Measurements from ENCODE around the gene CROCC.
"Not testable (repeated sequence)": the region's sequence is repeated elsewhere in the genome, so short reads cannot be mapped to it uniquely, and the experiment has no call there.

CROCC gene

GRCh38 chr1:16898298-16898697, 23.4 kb upstream of the CROCC start:
- not testable (repeated sequence) for H3K36me3 Mint-ChIP-seq (ENCODE audit: low read depth); DNase-seq; H3K27ac Mint-ChIP-seq; H3K9me3 Mint-ChIP-seq; H3K4me3 Mint-ChIP-seq; H3K27me3 Mint-ChIP-seq (ENCODE audit: low read depth, poor library complexity)
- H3K4me1 Mint-ChIP-seq, result peaks cover 58% of the 10 kb centered on the region

GRCh38 chr1:16899020-16899419, 22.7 kb upstream of the CROCC start:
- H3K27ac Mint-ChIP-seq, H3K9me3 Mint-ChIP-seq: not testable (repeated sequence)

GRCh38 chr1:16900751-16901150, 21.0 kb upstream of the CROCC start:
- H3K9me3 Mint-ChIP-seq, result no peaks in the 10 kb centered on the region
- H3K27ac Mint-ChIP-seq, result no peak overlapping the region
- no peak for DNase-seq
- H3K27me3 Mint-ChIP-seq (ENCODE audit: low read depth, poor library complexity), result peaks cover 3% of the 10 kb centered on the region
- TF ChIP-seq CTCF (IDR thresholded peaks at IDR 0.05), result peak; percentile 5
- H3K4me1 Mint-ChIP-seq, result peaks cover 49% of the 10 kb centered on the region
- no peak overlapping the region for H3K4me3 Mint-ChIP-seq
- H3K36me3 Mint-ChIP-seq (ENCODE audit: low read depth), result no peaks in the 10 kb centered on the region

More at GRCh38 chr1:16899020-16899419, 22.7 kb upstream of the CROCC start:
- H3K36me3 Mint-ChIP-seq (ENCODE audit: low read depth); DNase-seq; H3K27me3 Mint-ChIP-seq (ENCODE audit: low read depth, poor library complexity); H3K4me3 Mint-ChIP-seq: not testable (repeated sequence)
- peaks cover 60% of the 10 kb centered on the region for H3K4me1 Mint-ChIP-seq

- H3K27ac Mint-ChIP-seq; H3K36me3 Mint-ChIP-seq (ENCODE audit: low read depth); H3K4me3 Mint-ChIP-seq; H3K9me3 Mint-ChIP-seq; DNase-seq; H3K27me3 Mint-ChIP-seq (ENCODE audit: low read depth, poor library complexity): not testable (repeated sequence)
- peaks cover 46% of the 10 kb centered on the region for H3K4me1 Mint-ChIP-seq
Observed at GRCh38 chr1:16901371-16901770, 20.4 kb upstream of the CROCC start.

GRCh38 chr1:16903054-16903453, 18.7 kb upstream of the CROCC start:
- Mint-ChIP-seq H3K4me1 (peaks cover 32% of the 10 kb centered on the region), H3K27me3 (ENCODE audit: low read depth, poor library complexity) (peaks cover 3% of the 10 kb centered on the region), H3K27ac (peak overlapping the region; percentile 85), H3K36me3 (ENCODE audit: low read depth) (no peaks in the 10 kb centered on the region), H3K9me3 (peaks cover 7% of the 10 kb centered on the region), H3K4me3 (peak overlapping the region; percentile 36)
- no peak for DNase-seq
- TF ChIP-seq CTCF (IDR thresholded peaks at IDR 0.05), result no peak

DNA sequence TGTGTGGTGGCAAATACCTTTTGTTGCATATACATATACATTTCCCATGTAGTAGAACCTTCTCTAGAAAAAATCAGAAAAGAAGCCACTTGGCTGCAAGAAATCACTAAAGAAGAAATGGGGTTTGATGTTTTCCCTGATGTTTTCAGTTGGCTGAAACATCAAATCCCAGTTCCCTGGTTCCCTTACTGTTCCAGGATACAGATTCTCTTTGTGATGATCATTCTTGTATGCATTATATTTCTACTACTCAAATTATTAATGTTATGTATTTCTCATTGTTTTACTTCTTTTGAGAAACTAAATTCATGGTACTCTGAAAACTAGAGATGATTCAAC, 18.3 kb upstream of the CROCC start:
- TF ChIP-seq CTCF (IDR thresholded peaks at IDR 0.05), result no peak
- no peak for DNase-seq
- Mint-ChIP-seq H3K9me3 (peaks cover 7% of the 10 kb centered on the region), H3K27me3 (ENCODE audit: low read depth, poor library complexity) (peaks cover 3% of the 10 kb centered on the region), H3K27ac (peak overlapping the region; percentile 95), H3K4me3 (no peak overlapping the region), H3K36me3 (ENCODE audit: low read depth) (no peaks in the 10 kb centered on the region), H3K4me1 (peaks cover 31% of the 10 kb centered on the region)

- H3K36me3 Mint-ChIP-seq (ENCODE audit: low read depth), result no peaks in the 10 kb centered on the region
- peaks cover 32% of the 10 kb centered on the region for H3K4me1 Mint-ChIP-seq
- no peak overlapping the region for H3K27ac Mint-ChIP-seq
- no peak overlapping the region for H3K4me3 Mint-ChIP-seq
- peak; percentile 91 for DNase-seq
- TF ChIP-seq CTCF (IDR thresholded peaks at IDR 0.05), result no peak
- peaks cover 3% of the 10 kb centered on the region for H3K27me3 Mint-ChIP-seq (ENCODE audit: low read depth, poor library complexity)
- H3K9me3 Mint-ChIP-seq, result peaks cover 7% of the 10 kb centered on the region
Observed at GRCh38 chr1:16904560-16905109, 17.1 kb upstream of the CROCC start.
